Measurements from ENCODE around the gene THSD4. TPM values are rescaled to one million over a fixed set of nuclear protein-coding genes. Genes with fewer than 3 reads are reported as not detected.
A peak's percentile ranks its signal among the peaks of the same experiment; 100 is the strongest.

The THSD4 gene
- total RNA-seq, 4 donors from 2014 or later = 23.0 to 68.5 (median 48.6) TPM

DNA sequence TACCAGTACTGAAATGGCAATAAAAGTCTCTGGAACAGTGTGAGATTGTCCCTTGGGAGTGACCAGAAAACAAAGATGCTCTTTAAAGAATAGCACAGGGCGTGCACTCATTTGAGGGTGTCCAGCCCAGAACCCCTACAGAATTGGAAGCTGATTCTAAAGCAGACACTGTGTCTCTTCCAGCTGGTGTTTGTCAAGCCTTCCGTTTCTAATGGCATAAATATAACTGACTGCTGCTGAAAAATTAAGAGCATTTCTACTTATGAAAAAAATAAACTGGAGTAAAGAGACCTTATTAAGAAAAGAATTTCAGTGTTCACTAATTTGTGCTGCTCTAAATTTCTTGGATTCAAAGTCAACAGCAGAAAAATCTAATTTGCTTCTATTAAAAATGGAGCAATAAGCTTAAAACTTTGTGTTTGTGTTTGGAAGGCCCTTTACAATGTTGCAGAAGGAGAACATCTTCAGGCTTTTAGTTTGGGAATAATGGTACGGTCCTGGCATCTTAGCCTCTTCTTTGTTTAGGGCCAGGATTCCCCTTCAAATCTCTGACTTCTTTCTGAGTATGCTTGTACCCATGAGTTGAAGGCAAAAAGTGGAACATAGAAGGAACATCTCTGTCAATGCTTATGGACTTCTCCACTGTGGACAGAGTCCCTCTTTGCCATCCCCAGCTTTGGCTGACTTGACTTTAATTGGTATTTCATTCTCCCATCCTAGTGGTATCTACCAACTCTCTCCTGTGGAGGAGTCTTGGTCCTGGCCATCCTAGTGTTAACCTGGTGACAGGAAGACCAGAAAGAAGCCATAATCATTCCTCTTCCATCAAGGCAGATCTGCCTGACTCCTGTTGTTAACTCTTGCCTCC, 65.9 kb downstream of the THSD4 start:
- H3K4me1 ChIP-seq = peaks cover 6 to 8% of the 10 kb centered on the region in 2 donors
- no peaks in the 10 kb centered on the region for H3K9me3 ChIP-seq
- no peak for TF ChIP-seq POLR2A (IDR thresholded peaks at IDR 0.05)
- TF ChIP-seq, protein P1, sequence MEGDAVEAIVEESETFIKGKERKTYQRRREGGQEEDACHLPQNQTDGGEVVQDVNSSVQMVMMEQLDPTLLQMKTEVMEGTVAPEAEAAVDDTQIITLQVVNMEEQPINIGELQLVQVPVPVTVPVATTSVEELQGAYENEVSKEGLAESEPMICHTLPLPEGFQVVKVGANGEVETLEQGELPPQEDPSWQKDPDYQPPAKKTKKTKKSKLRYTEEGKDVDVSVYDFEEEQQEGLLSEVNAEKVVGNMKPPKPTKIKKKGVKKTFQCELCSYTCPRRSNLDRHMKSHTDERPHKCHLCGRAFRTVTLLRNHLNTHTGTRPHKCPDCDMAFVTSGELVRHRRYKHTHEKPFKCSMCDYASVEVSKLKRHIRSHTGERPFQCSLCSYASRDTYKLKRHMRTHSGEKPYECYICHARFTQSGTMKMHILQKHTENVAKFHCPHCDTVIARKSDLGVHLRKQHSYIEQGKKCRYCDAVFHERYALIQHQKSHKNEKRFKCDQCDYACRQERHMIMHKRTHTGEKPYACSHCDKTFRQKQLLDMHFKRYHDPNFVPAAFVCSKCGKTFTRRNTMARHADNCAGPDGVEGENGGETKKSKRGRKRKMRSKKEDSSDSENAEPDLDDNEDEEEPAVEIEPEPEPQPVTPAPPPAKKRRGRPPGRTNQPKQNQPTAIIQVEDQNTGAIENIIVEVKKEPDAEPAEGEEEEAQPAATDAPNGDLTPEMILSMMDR (IDR thresholded peaks at IDR 0.05) = no peak
- H3K27me3 ChIP-seq = no peaks in the 10 kb centered on the region
- intact Hi-C loops (cut with DNase I) = no loop called here
- no peak overlapping the region for H3K27ac ChIP-seq
- WGBS, 2 donors = 81 to 82% methylated on average over 3 of the region's 3 CpGs
- H3K4me3 ChIP-seq (replicated peaks in 1 of 3) = no peak overlapping the region
- no peak for DNase-seq
- H3K36me3 ChIP-seq = no peaks in the 10 kb centered on the region

DNA sequence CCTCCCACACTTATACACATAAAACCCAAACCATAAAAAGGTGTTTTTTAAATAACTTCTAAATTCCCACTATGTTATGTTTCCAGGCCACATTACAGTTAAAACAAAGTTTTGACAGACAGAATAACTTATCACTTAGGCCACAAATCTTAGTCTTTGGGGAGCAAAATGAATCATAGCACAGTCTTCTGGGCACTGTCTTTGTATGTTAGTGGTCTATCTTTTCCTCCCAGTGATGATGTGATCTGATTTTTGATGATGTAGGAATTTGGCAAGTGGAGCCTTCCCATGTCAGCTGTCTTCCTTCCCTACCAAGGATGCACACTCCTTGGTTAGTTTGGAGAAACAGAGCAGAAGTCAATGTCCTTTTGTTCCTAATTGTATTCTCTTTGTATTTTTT, 67.3 kb downstream of the THSD4 start:
- H3K9me3 ChIP-seq = no peaks in the 10 kb centered on the region
- H3K27ac ChIP-seq = no peak overlapping the region
- H3K4me1 ChIP-seq = peaks cover 14 to 17% of the 10 kb centered on the region in 2 donors
- DNase-seq = no peak
- TF ChIP-seq, protein P1 (IDR thresholded peaks at IDR 0.05) = no peak
- no peak for TF ChIP-seq POLR2A (IDR thresholded peaks at IDR 0.05)
- H3K4me3 ChIP-seq (replicated peaks in 1 of 3) = no peak overlapping the region
- no peaks in the 10 kb centered on the region for H3K27me3 ChIP-seq
- H3K36me3 ChIP-seq = no peaks in the 10 kb centered on the region
- intact Hi-C loops (cut with DNase I) = no loop called here

- Histone ChIP-seq H3K27me3 (no peaks in the 10 kb centered on the region), H3K27ac (no peak overlapping the region), H3K4me3 (replicated peaks in 1 of 3) (no peak overlapping the region), H3K9me3 (no peaks in the 10 kb centered on the region), H3K4me1 (peaks cover 14 to 17% of the 10 kb centered on the region in 2 donors), H3K36me3 (no peaks in the 10 kb centered on the region)
- 91 to 93% methylated on average over 9 of the region's 9 CpGs for WGBS, 2 donors
- intact Hi-C loops (cut with DNase I) = no loop called here
- TF ChIP-seq POLR2A (IDR thresholded peaks at IDR 0.05) = no peak
- TF ChIP-seq, protein P1 (IDR thresholded peaks at IDR 0.05) = no peak
- no peak for DNase-seq
Measured at GRCh38 chr15:71183063-71183462, 67.8 kb downstream of the THSD4 start.

DNA sequence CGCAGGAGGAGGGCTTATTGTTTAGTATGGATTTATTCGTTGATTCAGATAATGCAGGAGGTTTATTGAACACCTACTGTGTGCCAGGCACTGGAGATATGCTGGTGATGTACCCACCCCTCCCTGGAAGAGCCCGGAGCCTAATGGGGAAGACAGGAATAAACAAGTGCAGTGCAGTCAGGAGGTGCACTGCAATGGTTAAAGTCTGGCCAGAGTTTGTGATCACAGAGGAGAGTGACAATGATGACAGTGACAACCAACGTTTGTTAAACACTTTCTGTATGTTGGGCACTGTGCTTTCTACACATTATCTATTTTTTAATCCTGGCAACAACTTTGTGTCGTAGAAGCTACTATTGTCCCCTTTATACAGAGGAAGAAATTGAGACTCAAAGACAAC, 70.4 kb downstream of the THSD4 start:
- DNase-seq = no peak
- TF ChIP-seq POLR2A (IDR thresholded peaks at IDR 0.05) = no peak
- TF ChIP-seq, protein P1 (IDR thresholded peaks at IDR 0.05) = no peak
- Histone ChIP-seq H3K4me1 (peaks cover 25 to 32% of the 10 kb centered on the region in 2 donors), H3K4me3 (replicated peaks in 1 of 3) (no peak overlapping the region), H3K9me3 (no peaks in the 10 kb centered on the region), H3K27ac (peak overlapping the region in 2 of 3 donors; percentile 35 to 63), H3K27me3 (no peaks in the 10 kb centered on the region), H3K36me3 (no peaks in the 10 kb centered on the region)
- 76 to 77% methylated on average over 5 of the region's 5 CpGs for WGBS, 2 donors
- intact Hi-C loops (cut with DNase I) = no loop called here

- TF ChIP-seq POLR2A (IDR thresholded peaks at IDR 0.05) = no peak
- Histone ChIP-seq H3K9me3 (no peaks in the 10 kb centered on the region), H3K27me3 (no peaks in the 10 kb centered on the region), H3K36me3 (no peaks in the 10 kb centered on the region), H3K4me1 (peaks cover 26 to 37% of the 10 kb centered on the region in 2 donors), H3K4me3 (replicated peaks in 1 of 3) (no peak overlapping the region), H3K27ac (peak overlapping the region; percentile 29 to 63 (median 35))
- DNase-seq = peak; percentile 77 to 80
- intact Hi-C loops (cut with DNase I) = no loop called here
- 17 to 28% methylated on average over 2 to 3 of the region's 3 CpGs for WGBS, 2 donors
Measured at GRCh38 chr15:71186267-71186666, 71.0 kb downstream of the THSD4 start.

Data from thyroid gland (tissue), 4 donors.